Heart left ventricle (tissue), 13 donors: Measurements from ENCODE around the gene TBC1D8.

Experiments used
- POLR2A ChIP-seq, 2 donors: fragments of 450-650 bp; IDR thresholded peaks; one replicate each; pipeline ENCODE4 v1.6.1; 2017; ENCODE audit warnings: antibody characterized with exemption in 2 of 2, mild to moderate bottlenecking in 2 of 2, moderate library complexity in 2 of 2
- TF ChIP-seq, protein P1 (sequence below), 12 donors: fragments of 200-600 bp; sonication (generic) in 4 of 12; IDR thresholded peaks; one replicate each; pipeline versions ENCODE4 v1.5.0 to v1.8.0; 2018 to 2022; ENCODE audit warnings: antibody characterized with exemption in 12 of 12, mild to moderate bottlenecking in 5 of 12
- donor health status: ischemic (EF 13 %, LVEDD 7.1; RV severe dilation, severe dysfunction).
- donor health status: DM: no; HTN: yes; CAD: no.
- donor health status: DM: no; HTN: no; CAD: no.
- donor health status: ischemic (EF 25% LVEDD 6.9; RV normal size, moderate dysfunction).
- donor health status: ischemic (EF 25% LVEDD 5.7; RV mildly dilated, moderate dysfunction).
- donor health status: ischemic (EF 35%, LVEDD 5.7; RV mildly dilated, moderate dysfunction).
- donor health status: nonischemic (EF 11% LVEDD 7.7; RV severe dilation, severe dysfunction).
- donor health status: DM: yes; HTN: yes; CAD: no.
- donor health status: PGD.
- donor health status: ischemic (EF 29% LVEDD 5.4; RV normal size, mild dysfunction).
- donor health status: nonischemic (EF 23%, LVEDD 6.1; RV moderate dilation, normal function).

DNA sequence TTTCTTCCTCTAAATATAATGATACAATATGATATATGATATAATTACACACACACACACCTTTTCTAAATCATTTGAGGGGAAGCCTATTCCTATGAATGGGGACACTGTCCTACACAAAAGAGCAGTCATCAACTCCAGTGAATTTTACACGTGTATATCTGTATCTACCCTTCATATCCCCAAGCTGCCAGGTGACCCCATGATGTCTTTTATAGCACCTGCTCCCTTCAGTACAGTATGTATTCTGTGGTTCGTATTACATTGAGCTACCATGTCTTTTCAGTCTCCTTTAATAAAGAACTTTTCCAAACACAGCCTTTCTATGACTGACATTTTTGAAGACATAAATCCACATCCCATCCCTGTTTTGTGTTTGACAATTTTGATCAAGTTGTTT, 19.0 kb downstream of the TBC1D8 start:
- TF ChIP-seq, protein P1, sequence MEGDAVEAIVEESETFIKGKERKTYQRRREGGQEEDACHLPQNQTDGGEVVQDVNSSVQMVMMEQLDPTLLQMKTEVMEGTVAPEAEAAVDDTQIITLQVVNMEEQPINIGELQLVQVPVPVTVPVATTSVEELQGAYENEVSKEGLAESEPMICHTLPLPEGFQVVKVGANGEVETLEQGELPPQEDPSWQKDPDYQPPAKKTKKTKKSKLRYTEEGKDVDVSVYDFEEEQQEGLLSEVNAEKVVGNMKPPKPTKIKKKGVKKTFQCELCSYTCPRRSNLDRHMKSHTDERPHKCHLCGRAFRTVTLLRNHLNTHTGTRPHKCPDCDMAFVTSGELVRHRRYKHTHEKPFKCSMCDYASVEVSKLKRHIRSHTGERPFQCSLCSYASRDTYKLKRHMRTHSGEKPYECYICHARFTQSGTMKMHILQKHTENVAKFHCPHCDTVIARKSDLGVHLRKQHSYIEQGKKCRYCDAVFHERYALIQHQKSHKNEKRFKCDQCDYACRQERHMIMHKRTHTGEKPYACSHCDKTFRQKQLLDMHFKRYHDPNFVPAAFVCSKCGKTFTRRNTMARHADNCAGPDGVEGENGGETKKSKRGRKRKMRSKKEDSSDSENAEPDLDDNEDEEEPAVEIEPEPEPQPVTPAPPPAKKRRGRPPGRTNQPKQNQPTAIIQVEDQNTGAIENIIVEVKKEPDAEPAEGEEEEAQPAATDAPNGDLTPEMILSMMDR (IDR thresholded peaks at IDR 0.05), result no peak
- TF ChIP-seq POLR2A (IDR thresholded peaks at IDR 0.05), result no peak
